ENCODE measurements around the gene SALL3.

Gene SALL3

DNA sequence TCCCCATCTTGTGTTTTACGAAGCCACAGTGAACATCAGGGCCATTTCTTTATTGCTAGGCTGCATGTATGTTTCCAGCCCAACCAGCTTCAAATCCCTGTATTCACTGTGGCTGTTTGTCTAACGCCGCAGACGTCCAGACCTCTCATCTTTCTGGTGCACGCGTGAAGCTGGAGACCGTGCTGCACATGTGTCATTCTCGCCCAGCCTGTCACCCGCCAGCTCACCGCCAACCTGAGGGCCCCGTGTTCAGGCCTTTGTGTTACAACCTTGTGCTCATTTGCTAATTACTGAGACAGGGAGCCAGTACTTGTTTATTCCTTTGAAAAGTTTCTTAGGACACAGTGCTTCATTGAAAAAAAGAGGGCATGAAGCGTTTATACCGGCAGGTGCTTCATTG is 21.4 kb downstream of the SALL3 start:
- DNase-seq (ENCODE audit: low read depth in 2 of 2, low spot score in 1 of 2): no peak

DNA sequence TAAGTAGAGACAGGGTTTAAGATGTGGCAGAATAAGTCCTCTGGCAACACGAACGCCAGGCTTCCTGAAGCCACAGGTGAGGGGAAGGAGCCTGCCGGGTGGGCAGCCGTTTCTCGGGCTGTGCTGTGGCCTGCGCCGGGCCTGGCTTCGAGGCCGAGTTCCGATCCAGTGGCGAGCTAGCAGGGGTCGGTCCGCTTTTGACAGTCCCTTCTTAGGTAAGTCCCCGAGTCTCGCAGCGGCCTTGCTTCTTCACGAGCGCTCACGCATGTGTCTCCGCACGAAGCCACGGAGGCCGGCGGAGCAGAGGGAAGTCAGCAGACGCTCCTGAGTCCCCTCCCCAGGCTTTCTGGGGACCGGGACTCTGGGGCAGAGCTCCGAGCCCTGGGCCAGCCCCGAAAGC is 26.0 kb downstream of the SALL3 start:
- DNase-seq (ENCODE audit: low read depth in 2 of 2, low spot score in 1 of 2): no peak

DNA sequence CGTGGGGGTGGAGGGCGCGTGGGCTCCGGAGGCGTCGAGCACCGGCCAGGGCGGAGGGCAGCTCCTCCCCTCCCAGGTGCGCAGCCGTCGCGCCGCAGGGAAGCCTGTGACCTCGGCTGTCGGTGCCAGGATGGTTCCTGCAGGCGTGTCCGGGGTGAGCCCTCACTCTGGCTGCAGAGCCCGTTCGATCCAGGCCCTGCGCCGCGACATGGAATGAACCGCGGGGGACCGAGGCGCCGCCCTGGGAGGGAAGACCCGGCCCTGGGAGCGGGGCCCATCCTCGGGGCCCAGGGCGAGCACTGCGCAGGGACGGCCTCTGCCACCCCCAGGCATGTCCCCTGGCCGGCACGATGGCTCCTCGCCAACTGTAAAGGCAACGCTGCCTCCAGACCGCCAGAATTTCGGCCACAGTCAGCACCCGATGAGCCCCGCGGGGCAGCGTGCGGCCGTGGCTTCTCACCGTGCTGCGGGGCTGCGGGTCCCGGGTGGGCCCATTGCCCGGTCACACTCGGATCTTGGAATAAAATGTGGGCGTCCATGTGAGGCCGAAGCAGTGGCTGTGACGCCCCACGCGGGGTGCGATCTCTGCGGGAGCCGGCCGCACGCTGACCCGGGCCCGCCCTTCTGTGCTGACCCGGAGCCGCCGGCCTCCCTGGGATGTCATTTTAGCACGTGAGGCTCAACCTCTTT is 26.6 kb downstream of the SALL3 start:
- DNase-seq (ENCODE audit: low read depth in 2 of 2, low spot score in 1 of 2): no peak

DNA sequence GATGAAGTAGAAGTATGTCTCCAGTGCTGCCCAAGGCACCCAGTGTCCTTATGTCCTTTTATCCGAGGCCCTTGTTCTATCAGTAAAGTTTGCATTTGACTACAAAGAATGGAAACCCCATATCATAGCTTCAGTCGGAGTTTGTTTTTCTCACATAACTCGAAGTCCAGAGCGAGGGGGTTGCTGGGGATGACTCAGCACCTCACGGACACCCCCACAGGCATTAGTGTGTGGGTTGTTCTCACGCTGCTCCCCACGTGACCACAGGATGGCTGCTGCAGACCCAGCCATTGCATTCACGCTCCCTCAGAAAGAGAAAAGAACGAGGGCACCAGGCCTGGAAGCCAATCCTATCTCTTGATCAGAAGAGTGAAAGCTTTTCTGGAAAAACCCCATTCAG is 27.8 kb downstream of the SALL3 start:
- DNase-seq (ENCODE audit: low read depth in 2 of 2, low spot score in 1 of 2): no peak

DNA sequence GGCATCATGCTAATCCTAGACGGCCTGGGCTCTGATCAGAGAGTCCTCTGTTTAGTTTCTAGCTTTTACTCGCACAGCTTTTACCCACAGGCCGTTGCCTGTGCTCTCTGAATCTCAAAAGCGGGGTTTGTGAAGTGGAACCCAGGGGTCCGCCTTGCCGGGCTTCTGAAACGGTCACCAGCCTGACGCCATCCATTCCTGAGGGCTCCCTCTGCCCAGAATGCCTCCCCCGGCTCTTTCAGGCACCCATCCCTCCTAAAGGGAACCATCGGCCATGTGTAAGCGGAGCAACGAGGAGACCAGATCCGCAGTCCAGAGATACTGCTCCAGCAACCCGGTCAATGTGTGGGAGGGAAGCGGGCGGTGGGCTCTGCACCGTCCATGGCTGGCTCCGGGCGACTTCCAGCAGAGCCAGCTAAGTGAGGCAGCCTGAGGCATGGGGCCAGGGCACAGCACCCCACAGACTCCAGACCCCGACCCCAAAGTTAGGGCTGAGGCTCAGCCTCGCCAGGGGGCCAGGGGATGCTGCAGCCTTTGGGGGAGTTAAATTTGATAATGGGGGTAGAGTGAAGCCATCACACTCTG is 28.8 kb downstream of the SALL3 start:
- no peak for DNase-seq (ENCODE audit: low read depth in 2 of 2, low spot score in 1 of 2)

DNA sequence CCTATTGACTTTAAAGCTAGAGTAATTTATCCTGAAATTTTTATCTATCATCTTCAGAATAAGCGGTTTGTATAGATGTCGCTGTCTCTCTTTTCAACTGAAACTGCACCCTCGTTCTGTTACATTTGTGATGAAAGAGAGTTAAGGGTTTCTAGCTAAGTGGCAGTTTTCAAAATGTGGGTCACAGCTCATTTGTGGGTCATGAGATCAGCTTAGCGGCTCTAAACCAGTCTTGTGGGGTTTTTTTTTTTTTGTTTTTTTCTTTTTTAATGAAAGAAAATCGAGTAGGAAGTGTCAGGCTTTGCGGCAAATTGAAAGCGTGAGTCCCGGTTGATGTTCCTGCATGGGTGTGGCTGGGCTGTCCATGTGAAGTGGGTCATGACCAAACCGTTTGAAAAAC is 31.2 kb downstream of the SALL3 start:
- no peak for DNase-seq (ENCODE audit: low read depth in 2 of 2, low spot score in 1 of 2)

DNA sequence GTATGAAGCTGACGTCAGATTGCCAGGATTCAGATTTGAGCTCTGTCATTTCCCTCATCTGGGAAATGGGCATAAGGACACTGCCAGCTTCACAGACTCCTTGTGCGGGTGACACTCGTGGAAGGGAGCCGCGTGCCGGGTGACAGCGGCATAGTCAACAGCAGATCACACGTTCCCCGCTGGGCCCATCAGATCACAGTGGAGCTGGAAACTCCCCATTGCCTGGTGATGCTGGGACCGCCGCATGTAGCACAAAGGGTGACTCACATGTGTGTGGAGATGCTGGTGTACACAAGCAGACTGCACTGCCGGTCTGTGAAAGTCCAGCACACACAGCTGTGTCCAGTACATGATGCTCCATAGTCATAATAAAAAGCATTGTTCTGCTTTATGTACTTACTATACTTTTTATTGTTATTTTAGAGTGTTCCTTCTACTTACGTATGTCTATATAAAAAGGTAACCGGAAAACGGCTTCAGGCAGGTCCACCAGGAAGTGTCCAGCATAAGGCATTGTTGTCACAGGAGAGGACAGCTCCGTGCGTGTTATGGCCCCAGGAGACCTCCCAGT is 31.8 kb downstream of the SALL3 start:
- no peak for DNase-seq (ENCODE audit: low read depth in 2 of 2, low spot score in 1 of 2)

DNA sequence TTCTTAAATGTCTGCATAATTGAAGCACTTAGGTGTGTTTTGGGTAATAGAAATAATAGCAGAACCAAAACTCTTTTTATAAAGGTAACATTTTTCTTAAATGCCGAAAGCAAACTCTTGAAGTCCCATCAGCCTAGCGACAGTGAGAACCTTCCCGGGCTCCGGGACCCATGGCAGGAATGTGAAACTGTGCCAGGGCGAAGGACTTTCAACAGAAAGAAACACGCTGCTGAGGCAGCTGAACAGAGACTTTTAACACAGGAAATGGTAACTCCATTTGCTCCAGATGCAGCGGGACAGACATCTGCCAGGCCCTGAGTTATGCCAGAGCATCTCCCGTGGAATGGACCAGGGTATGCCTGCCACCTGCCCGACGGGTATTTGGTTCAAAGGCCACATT is 34.3 kb downstream of the SALL3 start:
- DNase-seq (ENCODE audit: low read depth in 2 of 2, low spot score in 1 of 2): no peak

DNA sequence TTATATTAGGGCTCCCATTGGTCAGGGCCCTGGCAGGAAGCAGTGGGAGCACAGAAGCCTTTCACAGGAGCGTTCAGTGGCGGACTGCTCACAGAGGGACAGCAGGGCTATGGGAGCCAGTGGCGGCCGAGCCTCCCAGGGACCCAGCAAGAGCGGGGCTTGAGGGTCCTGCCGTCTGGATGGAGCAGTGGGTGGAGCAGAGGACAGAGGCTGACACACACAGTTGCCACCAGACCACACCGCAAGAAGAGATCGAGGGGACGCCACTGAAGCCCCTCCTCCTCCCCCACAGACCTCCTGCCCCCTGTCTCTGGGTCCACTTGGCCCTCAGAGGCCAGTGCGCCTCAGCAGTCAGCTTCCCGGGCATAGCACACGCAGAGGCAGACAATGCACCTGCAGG is 39.3 kb downstream of the SALL3 start:
- no peak for DNase-seq (ENCODE audit: low read depth in 2 of 2, low spot score in 1 of 2)

DNA sequence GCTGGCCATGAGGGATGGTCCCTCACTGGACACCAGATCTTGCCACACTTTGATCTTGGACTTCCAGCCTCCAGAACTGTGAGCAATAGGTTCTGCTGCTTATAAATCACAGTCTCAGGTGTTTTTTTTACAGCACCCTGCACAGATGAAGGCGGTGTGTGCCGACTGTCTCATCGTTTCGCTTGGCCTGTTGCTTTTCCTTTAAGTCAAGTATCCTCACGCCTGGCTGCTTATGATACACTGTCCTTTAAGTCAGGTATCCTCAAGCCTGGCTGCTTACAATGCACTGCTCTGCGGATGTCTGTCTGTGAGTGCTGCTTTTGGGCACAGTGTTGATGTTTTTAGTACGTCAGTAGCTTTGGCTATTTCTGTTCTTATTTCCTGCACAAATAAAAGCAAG is 40.3 kb downstream of the SALL3 start:
- no peak for DNase-seq (ENCODE audit: low read depth in 2 of 2, low spot score in 1 of 2)

DNA sequence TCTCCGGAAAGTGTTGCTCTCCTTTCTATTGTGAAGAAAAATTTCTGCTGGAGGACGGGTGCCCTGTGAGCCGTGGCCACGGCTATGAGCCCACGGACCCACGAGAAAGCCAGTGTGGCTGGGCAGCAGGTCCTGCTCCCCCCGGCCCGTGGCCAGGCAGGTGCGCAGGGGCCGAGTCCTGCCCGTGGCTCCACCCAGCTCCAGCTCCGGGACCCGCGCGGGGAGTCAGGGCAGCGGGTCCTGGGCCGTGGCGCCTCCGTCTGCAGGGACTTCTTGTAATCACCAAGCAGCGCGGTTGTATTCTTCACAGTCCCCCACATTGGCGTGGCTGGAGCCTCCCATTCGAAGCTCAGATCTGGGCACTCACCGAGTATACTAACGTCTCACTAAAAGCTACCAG is 43.0 kb downstream of the SALL3 start:
- no peak for DNase-seq (ENCODE audit: low read depth in 2 of 2, low spot score in 1 of 2)

DNA sequence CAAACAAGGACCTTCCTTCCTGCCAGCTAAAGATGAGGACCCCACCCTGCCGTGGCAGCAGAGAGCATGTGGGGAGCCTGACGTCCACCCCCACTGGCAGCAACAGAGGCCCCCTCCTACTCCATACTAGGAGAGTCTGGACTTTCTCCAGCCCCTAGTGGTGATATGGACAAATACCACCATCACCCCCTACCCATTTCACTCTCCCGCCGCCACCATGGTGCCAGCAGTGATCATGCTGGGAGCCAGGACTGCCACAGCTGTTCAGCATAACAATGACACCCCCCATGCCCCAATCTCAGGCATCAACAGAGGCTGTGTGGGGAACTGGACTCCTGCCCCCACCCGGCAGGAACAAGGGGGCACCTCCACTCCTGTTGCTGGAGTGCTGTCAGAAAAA is 46.9 kb downstream of the SALL3 start:
- no peak for DNase-seq (ENCODE audit: low read depth in 2 of 2, low spot score in 1 of 2)

DNA sequence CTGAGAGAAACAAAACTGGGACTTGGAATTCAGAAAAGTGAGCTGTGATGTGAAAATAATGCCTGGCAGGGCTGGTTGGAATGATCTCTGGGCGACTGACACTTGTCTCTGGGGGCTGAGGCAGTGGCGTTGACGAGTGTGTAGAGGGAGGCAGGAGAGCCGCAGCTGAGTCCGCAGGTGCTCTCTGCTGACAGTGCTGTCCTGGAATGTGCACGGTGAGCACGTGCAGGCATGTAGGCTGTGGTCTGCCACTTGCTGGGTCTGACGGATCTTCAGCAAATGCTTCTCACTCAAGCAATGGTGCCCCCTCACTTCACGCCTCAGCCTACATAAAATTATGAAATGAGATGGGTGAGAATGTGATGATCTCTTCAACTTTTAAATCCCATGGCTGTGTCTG is 51.1 kb downstream of the SALL3 start:
- DNase-seq (ENCODE audit: low read depth in 2 of 2, low spot score in 1 of 2): no peak

DNA sequence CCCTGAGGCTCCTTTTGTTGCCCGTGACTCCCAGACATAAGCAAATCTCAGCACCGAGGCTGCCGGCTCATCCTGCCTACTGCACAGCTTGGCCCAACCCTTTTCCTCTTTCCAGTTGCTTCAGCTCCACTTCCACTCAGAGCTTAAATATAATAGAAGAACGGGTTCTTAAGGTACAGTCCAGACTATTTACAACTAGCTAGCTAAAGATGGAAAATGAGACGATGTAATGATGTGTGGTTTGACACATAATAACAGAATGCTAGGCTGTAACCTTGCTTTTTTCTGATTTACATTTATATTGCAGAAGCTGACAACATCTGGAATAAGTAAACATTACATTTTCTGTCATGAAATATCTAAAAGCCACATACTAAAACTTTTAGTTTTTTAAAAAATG is 62.7 kb downstream of the SALL3 start:
- no peak for DNase-seq (ENCODE audit: low read depth in 2 of 2, low spot score in 1 of 2)

DNA sequence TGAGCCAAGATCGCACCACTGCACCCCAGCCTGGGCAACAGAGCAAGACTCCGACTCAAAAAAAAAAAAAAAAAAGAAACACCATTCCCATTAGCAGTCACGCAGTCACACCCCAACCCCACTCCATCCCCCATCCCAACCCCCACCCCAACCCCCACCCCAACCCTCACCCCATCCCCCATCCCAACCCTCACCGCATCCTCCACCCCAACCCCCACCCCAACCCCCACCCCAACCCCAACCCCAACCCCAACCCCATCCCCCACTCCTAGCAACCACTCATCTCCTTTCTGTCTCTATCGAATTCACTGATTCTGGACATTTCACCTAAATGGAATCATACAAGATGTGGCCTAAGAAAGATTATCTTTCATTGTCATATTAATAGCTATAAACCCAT is 63.7 kb downstream of the SALL3 start:
- no peak for DNase-seq (ENCODE audit: low read depth in 2 of 2, low spot score in 1 of 2)

DNA sequence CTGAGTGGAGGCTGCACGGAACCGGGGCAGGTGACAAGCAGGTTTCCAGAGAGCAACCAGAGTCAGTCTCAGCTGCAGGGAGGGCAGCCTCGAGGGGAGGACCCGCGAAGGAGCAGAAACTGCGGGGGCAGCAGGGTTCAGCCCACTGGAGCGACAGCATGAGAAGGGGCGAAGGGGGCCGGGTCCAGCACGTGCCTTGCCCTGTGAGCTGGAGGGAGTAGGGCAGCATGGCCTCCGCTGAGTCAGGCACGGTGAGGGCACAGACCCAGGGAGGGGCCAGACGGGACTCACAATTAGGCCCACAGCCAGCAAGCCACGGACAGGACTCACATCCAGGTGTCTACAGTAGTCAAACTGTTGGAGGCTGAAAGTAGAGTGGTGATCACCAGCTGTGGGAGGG is 66.9 kb downstream of the SALL3 start:
- DNase-seq (ENCODE audit: low read depth in 2 of 2, low spot score in 1 of 2): no peak

DNA sequence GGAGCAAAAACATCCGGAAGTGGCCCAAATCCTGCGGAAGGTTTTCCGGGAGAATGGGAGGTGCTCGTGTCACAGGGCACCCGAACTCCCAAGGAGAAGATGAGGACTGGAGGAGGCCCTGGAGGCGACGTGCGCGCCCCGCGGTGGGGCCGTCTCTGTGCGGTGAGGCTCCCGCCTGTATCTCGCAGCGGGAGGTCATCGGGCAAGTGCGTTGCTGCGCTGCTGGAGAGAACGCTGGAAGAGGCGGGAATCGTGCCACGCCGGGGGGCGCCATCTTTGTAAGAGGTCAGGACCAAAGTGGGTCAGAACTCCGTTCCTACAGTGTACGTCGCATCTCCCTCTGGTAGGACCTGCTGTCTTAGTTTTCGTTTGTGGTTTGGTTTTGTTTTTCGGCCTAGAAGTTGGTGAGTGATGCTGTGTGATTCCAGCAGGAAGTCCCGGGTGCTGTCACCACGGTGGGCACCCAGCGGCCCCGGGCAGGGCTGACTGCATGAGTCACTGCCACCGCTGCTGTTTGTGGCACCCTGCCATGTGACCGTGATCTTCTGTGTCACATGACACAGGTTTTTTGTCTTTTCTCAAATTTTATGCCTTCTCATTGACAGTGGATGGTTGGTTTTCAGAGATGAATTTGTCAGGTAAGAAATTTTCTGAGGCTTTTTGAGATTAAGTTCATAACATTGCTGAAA is 68.1 kb downstream of the SALL3 start:
- DNase-seq (ENCODE audit: low read depth in 2 of 2, low spot score in 1 of 2): no peak

DNA sequence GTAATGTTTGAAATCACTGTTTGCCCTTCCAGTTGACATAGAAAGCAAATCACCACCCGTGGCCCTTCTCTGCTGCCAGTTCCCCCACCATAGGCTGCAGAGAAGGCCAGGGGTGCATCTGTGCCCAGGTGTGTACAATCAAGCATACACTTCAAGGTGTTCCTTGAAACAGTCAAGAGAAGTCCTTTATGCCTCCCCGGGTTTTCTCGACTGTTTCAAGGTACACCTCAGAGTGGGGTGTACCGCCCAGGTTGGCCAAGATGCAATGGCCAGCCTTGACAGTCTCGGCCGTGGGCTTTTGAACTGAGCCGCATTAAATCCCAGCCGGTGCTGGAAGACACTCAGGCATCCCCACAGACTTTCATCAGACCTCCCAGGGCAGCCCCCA is 68.6 kb downstream of the SALL3 start:
- DNase-seq (ENCODE audit: low read depth in 2 of 2, low spot score in 1 of 2): no peak

DNA sequence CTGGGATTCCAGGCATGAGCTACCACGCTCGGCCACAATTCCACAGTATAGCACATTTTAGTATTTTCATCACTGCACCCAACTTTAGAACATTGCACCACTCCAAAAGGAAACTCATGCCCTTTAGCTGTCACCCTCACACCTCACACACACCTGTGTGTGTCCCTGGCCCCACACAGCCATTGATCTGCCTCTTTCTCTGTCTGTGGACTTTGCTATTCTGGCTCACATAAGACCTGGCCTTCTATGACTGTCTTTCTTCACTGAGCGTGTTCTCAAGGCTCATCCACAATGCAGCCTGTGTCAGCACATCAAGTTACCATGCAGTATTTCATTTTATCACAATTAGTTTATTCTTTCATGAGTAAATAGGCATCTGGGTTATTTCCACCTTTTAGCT is 69.9 kb downstream of the SALL3 start:
- DNase-seq (ENCODE audit: low read depth in 2 of 2, low spot score in 1 of 2): no peak
